Measurements from ENCODE around the gene SLC10A6. TPM values are rescaled to one million over a fixed set of nuclear protein-coding genes. Genes with fewer than 3 reads are reported as not detected.

Gene SLC10A6
- polyA plus RNA-seq, 1 donor from 2014 or later: not detected

DNA sequence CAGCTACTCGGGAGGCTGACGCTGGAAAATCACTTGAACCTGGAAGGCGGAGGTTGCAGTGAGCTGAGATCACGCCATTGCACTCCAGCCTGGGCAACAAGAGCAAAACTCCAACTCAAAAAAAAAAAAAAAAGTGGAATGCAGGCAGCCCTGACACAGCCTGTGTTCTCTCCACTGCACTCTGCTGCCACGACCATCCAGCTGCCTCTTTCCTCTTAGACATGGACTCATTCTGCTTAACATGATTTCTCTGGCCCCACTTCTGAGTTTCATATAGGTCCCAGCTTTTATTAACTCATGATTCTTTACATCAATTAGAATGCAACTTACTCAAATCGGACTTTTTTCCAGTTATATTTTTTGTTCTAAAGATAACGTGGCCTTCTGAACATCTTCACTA, 29.6 kb downstream of the SLC10A6 start:
- no peaks in the 10 kb centered on the region for H3K9me2 ChIP-seq (ENCODE audit: insufficient read depth, low read length)
- H3K4me2 ChIP-seq (ENCODE audit: low read length): no peak overlapping the region

DNA sequence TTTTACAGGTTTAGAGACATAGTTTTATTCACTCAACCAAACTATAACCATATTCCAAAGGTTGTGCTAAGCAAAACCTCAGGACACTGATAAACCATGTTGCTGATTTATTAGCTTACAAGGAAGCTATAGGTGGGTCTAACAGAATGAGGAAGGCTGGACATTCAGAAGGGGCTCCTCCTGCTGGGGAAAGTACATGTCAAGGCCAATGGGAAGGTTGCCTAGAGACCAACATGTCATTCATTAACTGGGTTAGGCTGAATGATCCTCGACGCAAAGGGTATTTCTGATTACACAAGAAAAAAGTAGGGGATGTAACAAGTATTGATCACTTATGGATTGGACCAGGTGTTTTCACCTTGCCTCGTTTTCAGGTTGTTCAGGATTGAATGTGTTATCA, 30.3 kb downstream of the SLC10A6 start:
- Histone ChIP-seq H4K20me1 (ENCODE audit: insufficient read depth) (no peaks in the 10 kb centered on the region), H3K9me2 (ENCODE audit: insufficient read depth, low read length) (no peaks in the 10 kb centered on the region), H3K9ac (ENCODE audit: low read length) (no peak overlapping the region), H3K27ac (ENCODE audit: low read length) (no peak overlapping the region), H3K4me2 (ENCODE audit: low read length) (no peak overlapping the region), H3K79me2 (replicated peaks; ENCODE audit: insufficient read depth, low read length) (no peaks in the 10 kb centered on the region), H3K36me3 (ENCODE audit: insufficient read depth, low read length) (no peaks in the 10 kb centered on the region), H3K9me3 (ENCODE audit: low read length) (no peaks in the 10 kb centered on the region), H3F3A (ENCODE audit: insufficient read depth, low read length, poor library complexity, severe bottlenecking) (no peaks in the 10 kb centered on the region), H3K4me3 (ENCODE audit: low read length) (no peak overlapping the region), H3K27me3 (ENCODE audit: insufficient read depth, low read depth, low read length) (no peaks in the 10 kb centered on the region), H2AFZ (ENCODE audit: low read depth, low read length) (no peak overlapping the region)
- TF ChIP-seq POLR2AphosphoS5 (IDR thresholded peaks at IDR 0.05) (no peak), EZH2 (IDR thresholded peaks at IDR 0.05; ENCODE audit: borderline replicate concordance, insufficient read depth, low read length, poor library complexity, severe bottlenecking) (no peak), EP300 (conservative IDR thresholded peaks at IDR 0.05; ENCODE audit: poor library complexity, severe bottlenecking) (no peak), RAD21 (conservative IDR thresholded peaks at IDR 0.05) (no peak), TAF1 (IDR thresholded peaks at IDR 0.05; ENCODE audit: low read depth) (no peak), MXI1 (conservative IDR thresholded peaks at IDR 0.05; ENCODE audit: poor library complexity, severe bottlenecking) (no peak), SMC3 (conservative IDR thresholded peaks at IDR 0.05; ENCODE audit: poor library complexity) (no peak)
- TF ChIP-seq, protein P1, sequence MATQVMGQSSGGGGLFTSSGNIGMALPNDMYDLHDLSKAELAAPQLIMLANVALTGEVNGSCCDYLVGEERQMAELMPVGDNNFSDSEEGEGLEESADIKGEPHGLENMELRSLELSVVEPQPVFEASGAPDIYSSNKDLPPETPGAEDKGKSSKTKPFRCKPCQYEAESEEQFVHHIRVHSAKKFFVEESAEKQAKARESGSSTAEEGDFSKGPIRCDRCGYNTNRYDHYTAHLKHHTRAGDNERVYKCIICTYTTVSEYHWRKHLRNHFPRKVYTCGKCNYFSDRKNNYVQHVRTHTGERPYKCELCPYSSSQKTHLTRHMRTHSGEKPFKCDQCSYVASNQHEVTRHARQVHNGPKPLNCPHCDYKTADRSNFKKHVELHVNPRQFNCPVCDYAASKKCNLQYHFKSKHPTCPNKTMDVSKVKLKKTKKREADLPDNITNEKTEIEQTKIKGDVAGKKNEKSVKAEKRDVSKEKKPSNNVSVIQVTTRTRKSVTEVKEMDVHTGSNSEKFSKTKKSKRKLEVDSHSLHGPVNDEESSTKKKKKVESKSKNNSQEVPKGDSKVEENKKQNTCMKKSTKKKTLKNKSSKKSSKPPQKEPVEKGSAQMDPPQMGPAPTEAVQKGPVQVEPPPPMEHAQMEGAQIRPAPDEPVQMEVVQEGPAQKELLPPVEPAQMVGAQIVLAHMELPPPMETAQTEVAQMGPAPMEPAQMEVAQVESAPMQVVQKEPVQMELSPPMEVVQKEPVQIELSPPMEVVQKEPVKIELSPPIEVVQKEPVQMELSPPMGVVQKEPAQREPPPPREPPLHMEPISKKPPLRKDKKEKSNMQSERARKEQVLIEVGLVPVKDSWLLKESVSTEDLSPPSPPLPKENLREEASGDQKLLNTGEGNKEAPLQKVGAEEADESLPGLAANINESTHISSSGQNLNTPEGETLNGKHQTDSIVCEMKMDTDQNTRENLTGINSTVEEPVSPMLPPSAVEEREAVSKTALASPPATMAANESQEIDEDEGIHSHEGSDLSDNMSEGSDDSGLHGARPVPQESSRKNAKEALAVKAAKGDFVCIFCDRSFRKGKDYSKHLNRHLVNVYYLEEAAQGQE (IDR thresholded peaks at IDR 0.05; ENCODE audit: borderline replicate concordance): no peak
- TF ChIP-seq, protein P2, sequence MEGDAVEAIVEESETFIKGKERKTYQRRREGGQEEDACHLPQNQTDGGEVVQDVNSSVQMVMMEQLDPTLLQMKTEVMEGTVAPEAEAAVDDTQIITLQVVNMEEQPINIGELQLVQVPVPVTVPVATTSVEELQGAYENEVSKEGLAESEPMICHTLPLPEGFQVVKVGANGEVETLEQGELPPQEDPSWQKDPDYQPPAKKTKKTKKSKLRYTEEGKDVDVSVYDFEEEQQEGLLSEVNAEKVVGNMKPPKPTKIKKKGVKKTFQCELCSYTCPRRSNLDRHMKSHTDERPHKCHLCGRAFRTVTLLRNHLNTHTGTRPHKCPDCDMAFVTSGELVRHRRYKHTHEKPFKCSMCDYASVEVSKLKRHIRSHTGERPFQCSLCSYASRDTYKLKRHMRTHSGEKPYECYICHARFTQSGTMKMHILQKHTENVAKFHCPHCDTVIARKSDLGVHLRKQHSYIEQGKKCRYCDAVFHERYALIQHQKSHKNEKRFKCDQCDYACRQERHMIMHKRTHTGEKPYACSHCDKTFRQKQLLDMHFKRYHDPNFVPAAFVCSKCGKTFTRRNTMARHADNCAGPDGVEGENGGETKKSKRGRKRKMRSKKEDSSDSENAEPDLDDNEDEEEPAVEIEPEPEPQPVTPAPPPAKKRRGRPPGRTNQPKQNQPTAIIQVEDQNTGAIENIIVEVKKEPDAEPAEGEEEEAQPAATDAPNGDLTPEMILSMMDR (IDR thresholded peaks at IDR 0.05; ENCODE audit: poor library complexity, severe bottlenecking): no peak

More for the DNA sequence above, 29.6 kb downstream of the SLC10A6 start:
- Histone ChIP-seq H4K20me1 (ENCODE audit: insufficient read depth) (no peaks in the 10 kb centered on the region), H2AFZ (ENCODE audit: low read depth, low read length) (no peak overlapping the region), H3K36me3 (ENCODE audit: insufficient read depth, low read length) (no peaks in the 10 kb centered on the region), H3K27ac (ENCODE audit: low read length) (no peak overlapping the region), H3F3A (ENCODE audit: insufficient read depth, low read length, poor library complexity, severe bottlenecking) (no peaks in the 10 kb centered on the region), H3K79me2 (replicated peaks; ENCODE audit: insufficient read depth, low read length) (no peaks in the 10 kb centered on the region), H3K9me3 (ENCODE audit: low read length) (no peaks in the 10 kb centered on the region), H3K9ac (ENCODE audit: low read length) (no peak overlapping the region), H3K4me3 (ENCODE audit: low read length) (no peak overlapping the region), H3K27me3 (ENCODE audit: insufficient read depth, low read depth, low read length) (no peaks in the 10 kb centered on the region)
- TF ChIP-seq, protein P1 (IDR thresholded peaks at IDR 0.05; ENCODE audit: borderline replicate concordance): no peak
- TF ChIP-seq MXI1 (conservative IDR thresholded peaks at IDR 0.05; ENCODE audit: poor library complexity, severe bottlenecking) (no peak), SMC3 (conservative IDR thresholded peaks at IDR 0.05; ENCODE audit: poor library complexity) (no peak), TAF1 (IDR thresholded peaks at IDR 0.05; ENCODE audit: low read depth) (no peak), EZH2 (IDR thresholded peaks at IDR 0.05; ENCODE audit: borderline replicate concordance, insufficient read depth, low read length, poor library complexity, severe bottlenecking) (no peak), RAD21 (conservative IDR thresholded peaks at IDR 0.05) (no peak), EP300 (conservative IDR thresholded peaks at IDR 0.05; ENCODE audit: poor library complexity, severe bottlenecking) (no peak), POLR2AphosphoS5 (IDR thresholded peaks at IDR 0.05) (no peak)
- TF ChIP-seq, protein P2 (IDR thresholded peaks at IDR 0.05; ENCODE audit: poor library complexity, severe bottlenecking): no peak
